GM18502 (cell line): ENCODE data around the gene LY9.

Experiments used
- ATAC-seq: cut with Tn5 transposase; IDR thresholded peaks from one replicate; pipeline ENCODE4 v1.9.1; 2021; ENCODE audit warnings: mild to moderate bottlenecking; ENCODE audit not compliant: unreplicated experiment, poor library complexity

Gene LY9

DNA sequence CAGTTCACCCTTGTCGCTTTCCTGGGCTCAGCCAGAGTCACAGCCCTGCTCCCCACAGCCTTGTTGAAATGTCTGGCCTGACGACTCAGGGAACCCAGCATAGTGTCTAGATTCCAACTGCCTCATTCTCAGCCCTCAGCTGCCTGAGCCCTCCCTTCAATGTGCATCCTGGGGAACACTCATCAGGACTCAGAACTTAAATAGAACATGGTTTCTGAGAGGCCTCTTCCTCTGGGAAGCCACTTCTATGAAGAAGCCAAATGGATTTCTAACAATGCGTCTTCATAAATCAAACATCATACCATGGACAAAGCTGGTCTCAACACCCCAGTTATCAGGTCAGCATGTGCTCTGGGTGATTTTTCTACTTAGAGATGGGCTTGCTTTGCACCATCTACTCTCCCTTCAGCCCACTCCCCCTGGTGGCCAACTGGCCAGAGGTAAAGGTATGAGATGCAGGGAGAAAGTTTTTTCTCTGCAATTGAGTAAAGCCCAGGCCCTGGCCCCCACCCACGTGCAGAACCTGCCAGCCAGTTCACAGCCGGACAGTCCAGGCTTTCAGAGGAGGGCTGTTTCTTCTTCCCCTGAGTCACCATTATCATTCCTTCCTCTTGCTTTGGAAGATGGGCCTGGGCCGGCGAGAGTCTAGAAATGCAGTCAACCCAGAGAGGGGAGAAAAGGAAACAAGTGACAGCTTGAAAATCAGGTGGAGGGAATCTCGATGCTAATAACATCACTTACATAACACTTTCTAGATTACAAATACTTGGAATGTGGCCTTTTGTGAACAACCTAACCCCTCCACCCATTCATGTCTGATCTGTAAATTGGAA lies 34.6 kb downstream of the LY9 start:
- no peak for ATAC-seq

DNA sequence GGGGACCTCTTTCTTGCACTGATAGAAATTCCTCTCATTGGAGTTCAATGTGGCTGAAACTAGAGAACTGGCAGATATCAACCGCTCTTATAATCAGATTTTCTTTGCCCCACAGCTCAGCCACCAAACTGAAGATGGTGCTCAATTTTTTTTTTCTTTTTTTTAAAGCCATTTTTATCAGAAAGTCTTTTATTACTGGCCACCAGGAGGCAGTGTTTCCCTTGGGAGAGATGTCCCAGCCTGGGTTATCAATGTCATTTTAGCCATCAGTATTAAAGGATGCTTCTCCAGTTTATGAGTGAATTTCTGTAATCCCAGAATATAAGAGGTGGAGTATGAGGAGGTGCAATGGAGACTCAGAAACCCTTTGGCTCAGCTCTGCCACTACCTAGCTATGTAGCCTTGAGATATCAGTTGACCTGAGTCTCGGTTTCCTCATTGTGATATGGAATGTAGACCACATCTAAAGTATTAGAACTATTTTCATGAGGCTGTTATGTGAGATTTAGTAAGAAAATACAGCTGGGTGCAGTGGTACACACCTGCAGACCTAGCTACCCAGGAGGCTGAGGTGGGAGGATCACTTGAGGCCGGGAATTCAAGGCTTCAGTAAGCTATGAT lies 39.1 kb downstream of the LY9 start:
- ATAC-seq = no peak

DNA sequence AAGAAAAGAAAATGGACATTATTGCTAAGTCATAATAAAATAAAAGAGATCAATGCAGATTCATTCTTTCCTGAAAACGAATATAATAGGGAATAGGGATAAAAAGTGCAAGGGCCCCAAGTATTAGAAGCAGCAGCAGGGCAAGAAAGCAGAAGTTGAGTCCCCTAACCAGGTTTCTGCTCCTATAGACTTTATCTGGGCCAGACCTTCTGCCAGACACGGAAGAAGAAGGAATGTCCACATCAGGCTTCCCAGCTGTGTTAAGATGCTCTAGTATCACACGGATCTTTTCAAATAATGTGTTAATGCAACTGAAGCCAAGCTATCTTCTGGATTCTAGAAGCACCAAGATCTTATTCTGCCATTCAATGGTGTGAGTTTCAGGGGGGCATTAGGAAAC lies 39.8 kb downstream of the LY9 start:
- no peak for ATAC-seq

DNA sequence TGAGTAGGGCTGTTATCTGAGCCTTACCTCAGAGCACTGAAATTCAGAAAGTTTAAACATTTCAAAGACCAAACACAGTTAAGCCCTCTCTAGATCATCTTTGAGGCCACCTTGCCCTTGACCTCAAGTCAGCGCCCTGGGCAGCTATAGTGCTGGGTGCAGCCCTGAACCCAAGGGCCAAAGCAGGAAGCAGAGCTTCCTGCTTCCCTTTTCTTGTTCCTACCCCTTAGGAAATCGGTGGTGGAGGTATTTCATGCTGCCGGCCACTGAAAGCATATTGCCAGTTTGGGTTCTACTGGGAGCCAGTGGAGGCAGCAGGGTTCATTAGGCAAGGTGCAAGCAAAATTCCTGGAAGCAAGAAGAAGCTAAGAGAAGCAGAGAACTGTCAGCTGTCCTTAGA lies 40.6 kb downstream of the LY9 start:
- no peak for ATAC-seq

DNA sequence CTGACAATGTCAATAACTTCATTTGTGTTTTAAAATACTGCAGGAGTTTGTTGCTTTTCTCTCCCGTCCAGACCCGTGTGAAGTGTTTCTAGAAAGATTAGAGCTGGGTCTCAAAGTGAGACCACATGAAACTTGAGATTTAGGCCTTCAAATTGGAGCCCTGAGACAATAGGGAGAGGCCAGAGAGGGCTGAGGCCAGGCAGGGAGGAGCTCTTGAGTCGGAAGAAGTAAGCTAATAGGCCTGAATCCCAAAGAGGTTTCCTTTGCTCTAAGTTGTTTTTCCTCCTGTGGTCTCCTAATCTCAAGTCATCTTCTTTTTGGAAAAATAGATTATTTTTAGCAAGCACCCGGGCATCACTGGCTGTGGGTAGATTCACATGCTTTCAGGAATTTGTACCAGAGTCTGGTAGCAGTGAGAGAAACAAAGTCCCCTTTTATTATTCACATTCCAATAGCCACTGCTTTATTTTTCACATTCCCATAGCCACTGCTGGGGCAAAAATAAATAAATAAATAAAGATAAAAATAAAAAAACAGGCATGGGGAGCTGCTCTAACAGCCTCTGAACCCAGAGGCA lies 41.1 kb downstream of the LY9 start:
- ATAC-seq = no peak

DNA sequence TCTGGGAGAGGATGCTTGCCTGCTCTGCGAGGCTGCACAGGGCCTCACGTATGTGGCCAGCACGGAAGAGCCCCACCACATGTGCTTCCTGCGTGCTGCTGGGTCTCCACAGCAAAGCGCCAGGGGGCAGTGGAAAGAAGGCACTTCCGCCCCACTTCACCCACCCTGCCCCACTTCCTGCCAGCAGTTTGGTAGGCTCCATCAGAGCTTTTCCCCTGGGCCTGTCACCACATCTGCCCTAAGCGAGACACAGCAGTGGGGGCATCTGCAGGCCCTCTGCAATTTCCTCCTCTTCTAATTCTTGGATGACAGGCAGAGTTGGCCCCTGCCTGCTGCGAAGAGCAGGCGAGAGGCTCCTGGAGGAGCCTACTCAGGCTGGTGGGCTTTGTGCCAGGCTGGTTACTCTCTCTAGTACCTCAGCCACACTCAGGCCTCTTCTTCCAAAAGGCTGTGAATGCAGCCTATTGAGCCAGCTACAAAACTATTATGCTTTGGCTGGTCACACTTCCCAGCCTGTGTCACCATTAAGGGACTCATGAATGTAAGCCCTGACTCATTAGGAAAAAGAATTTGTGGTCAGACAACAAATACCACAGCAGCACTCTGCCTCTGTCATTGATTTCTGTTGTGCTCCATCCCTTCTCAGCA lies 41.7 kb downstream of the LY9 start:
- ATAC-seq = peak; percentile 83

DNA sequence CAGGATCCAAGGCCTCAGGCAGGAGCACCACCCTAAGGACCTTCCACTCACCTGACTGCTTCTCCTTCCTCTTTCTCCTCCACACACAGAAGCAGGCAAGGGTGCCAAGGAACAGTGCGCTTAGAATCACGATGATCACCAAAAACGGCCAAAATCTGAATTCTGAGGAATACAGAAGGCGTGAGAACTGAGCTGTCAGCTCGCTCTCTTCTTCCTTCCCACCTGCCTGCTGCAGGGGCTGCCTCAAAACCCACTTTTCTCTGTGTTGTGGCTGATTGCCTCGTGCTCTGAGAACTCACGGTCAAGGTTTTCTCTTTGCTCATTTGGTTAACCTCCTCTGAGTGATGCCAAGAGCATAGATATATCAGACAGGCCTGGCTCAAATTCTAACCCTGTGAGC lies 42.9 kb downstream of the LY9 start:
- ATAC-seq = no peak

DNA sequence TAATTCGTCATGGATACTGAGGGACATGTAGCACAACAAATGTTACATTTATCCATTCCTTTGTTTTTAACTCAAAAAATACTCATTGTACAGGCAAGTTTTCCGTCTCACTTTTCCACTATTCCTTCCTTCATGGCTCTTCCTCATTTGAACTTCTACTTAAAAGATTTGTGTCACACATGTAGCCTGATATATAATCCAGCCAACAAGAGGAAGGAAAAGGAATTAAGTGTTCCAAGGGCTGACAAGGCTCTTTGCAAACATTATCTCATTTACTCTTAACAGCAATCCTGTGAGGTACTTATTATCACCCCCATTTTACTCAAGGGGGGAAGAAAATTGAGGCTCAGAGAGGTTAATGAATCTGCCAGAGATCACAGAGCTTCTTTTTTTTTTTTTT lies 43.8 kb downstream of the LY9 start:
- ATAC-seq = no peak

DNA sequence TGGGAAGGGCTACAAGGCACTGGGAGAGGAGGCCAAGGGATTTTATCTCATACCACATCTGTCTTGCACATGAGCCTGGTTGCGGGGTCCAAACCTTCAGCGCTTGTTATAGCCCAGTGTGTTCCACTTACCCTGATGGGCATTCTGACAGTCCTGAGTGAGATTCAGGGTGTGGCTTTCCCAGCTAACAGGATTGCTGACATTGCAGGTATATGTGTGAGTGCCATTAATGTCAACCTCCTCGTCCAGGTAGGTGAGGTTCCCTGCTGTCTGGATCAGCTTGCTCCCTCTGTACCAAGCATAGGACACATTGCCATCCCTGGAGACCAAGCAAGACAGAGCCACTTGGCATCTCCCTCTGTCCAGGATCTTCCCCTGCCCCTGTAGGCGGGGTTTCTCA lies 45.1 kb downstream of the LY9 start:
- ATAC-seq = no peak

DNA sequence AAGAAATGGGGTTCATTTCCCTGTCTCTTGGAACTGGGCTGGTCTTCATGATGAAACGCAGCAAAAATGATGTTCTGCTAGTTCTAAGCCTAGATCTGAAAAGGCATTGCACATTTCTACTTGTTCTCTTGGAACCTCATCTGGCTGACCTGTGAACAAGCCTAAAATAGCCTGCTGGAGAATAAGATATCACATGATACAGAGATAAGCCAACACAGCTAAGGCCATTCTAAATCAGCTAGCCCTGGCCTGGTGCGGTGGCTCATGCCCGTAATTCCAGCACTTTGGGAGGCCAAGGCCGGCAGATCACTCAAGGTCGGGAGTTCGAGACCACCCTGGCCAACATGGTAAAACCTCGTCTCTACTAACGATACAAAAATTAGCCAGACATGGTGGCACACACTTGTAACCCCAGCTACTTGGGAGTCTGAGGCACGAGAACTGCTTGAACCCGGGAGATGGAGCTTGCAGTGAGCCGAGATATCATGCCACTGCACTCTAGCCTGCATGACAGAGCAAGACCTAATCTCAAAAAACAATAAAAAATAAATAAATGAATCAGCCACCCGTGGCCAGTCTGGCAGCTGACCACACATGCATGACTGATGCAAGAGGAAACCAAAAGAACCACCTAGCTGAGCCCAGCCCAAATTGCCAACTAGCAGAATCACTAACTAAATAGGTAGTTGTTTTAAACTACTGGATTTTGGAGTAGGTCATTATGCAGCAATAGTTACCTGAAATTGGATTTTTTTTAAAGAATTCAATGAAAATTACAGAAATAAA lies 48.7 kb downstream of the LY9 start:
- no peak for ATAC-seq

DNA sequence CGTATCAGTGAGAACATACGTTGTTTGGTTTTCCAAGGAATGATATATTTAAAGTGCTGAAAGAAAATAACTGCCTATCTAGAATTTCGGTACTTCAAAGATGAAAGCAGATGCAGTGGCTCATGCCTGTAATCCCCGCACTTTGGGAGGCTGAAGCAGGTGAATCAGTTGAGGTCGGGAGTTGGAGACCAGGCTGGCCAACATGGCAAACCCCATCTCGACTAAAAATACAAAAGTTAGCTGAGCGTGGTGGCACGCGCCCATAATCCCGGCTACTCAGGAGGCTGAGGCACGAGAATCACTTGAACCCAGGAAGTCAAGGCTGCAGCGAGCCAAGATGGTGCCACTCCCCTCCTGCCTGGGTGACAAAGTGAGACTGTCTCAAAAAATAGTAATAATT lies 50.3 kb downstream of the LY9 start:
- ATAC-seq = no peak

DNA sequence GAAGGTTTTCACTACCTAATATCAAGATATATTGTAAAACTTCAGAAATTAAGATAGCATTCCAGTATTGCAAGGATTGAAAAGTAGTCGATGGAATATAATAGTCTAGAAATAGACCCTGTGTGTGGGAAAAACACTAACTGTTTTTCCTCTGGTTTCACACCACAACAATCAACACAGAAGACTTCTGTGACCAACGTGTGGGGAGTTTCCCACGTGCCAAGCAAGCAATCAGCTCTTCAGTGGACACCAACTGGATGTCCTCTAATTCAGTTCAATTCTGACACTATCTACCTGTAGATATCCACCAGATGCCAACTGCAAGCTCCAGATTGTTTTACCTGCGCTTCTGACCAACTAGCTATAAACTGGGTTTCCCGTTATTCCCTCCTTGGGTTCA lies 54.6 kb downstream of the LY9 start:
- no peak for ATAC-seq

DNA sequence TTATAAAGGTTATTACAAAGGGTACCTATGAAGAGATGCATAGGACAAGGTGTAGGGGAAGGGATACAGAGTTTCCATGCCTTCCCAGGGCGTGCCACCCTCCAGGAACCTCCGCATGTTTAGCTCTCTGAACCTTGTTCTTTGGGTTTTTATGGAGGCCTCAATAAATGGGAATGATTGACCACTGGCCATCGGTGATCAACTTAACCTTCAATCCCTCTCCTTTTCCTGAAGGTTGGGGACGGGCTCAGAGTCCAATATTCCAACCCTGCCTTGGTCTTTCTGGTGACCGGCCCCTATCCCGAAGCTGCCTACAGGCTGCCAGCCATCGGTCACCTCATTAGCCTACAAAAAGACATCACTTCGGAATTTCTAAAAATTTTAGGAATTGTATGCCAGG lies 55.0 kb downstream of the LY9 start:
- no peak for ATAC-seq

DNA sequence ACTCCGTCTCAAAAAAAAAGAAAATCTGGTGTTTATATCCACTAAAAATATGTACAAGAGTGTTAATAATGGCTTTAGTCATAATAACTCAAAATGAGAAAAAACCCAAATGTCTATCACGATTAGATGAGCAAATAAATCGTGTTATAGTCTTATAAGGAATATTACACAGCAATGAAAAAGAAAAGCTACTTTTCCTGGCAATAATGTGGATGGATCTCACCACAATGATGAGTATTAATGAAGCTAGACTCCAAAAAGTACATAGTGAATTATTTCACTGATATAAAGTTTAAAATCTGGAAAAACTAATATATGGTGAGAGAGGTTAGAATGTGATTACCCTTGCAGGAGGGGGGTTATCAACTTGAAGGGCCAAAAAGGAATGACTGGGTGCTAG lies 57.0 kb downstream of the LY9 start:
- ATAC-seq = no peak

DNA sequence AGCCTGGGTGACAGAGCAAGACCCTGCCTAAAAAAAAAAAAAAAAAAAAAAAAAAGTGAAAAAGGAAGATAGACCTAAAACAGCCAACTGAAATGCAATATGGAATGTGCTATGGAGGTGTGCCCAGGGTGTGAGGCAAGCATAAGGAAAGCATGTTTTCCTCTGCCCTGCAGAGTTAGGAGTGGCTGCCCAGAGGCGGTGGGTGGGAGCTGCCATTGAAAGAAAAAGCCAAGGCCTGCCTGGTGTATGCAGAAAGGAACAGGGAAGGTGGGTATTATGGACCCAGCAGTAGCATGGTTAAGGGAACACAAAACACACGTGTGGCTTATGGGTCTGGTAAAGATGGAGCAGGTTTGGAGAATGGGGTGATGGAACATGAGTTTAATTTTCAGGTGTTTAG lies 57.8 kb downstream of the LY9 start:
- no peak for ATAC-seq

DNA sequence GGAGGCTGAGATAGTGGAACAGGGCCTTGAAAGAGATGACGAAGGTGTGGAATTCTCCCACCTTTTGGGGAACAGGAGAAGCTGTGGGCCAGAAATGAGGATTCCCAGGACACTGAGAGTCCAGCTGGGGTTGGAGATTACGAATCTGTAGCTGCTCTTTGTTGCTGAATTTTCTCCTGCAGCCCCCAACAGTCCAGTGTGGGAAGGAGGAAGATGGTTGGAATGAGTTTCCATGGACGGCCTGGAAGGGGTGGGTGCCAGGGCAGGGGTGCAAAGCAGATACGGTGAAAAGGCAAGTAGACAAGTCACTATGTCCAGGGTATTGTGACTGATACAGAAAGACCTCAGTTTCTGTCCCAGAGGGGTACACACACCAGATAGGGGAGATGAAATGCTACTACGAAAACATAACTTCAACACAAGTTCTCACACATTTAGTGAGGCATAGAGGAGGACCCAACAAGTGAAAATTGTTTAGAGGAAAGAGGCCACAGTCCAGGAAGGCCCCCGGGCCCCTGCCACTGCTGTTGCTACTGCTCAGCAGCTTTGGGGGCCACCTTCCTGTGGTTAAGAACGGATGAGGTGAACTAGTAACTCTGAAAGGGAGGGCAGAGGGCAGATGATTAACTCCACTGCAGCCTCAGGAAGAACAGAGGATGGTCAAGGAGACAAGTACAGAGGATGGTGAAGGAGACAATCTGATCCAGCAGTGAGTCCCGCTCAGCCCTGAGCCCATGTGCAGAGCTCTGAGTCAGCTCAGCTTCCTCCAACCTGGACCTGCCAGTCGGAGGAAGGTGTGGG lies 59.4 kb downstream of the LY9 start:
- ATAC-seq = peak; percentile 65

DNA sequence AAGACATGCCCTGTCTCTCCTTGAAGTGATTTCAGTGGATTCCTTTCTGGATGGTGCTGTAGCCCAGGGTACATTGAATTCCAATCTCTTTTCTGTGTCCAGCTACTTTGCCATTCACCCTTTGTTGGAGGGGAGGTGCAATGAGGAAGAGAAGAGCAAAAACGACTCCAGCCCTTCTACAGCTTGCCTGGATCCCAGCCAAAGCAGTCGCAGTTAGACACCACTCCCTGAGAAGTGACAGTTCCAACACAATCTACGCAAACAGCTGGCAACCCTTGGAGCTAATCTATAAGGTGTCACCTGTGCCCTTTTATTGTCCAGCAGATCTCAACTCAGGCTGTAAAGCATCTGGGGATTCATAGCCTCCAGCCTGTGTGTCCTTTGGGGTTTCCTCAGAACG lies 62.1 kb downstream of the LY9 start:
- ATAC-seq = no peak

DNA sequence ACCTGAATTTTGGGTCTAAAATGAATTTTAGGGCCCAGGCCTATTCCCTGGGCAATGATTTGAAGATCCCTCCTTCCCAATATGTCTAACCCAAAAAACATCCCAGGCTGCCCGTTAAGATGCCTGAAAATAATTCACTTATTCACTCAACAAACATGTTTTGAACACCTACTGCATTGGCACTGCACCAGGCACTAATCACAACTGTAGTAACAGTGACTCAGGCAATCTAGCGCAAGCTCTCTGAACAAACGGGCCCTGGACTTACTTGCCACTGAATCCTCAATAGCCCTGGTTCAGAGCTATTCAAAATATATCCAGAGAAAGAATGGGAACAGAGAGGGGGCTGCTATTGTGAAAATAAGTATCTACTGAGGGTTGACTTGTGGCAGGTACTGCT lies 62.5 kb downstream of the LY9 start:
- no peak for ATAC-seq

DNA sequence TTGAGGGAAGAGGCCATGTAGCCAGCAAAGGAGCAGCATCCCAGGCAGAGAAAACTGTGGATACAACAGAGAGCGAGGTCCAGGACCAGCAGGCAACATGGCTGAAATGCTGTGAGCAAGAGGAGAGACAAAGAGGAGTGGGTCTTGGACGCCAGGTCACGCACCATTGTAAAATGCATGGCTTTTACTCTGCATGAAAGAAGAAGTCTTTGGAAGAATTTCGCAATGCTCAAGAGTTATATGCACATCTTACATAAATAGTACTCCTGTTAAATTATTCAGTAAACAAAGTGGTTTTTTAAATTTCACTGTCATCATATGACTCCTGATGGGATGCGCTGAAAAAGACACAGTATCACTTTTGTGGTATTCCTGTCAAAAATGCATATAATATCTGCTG lies 63.2 kb downstream of the LY9 start:
- ATAC-seq = no peak
